Loucy (cell line): Measurements from ENCODE around the gene HS6ST1.
"Not testable (repeated sequence)": the region's sequence is repeated elsewhere in the genome, so short reads cannot be mapped to it uniquely, and the experiment has no call there.

Experiments used
- H2AFZ ChIP-seq: fragments of 200-600 bp; sonication (generic); 2 replicates; pipeline ENCODE4 v1.6.0; 2016; ENCODE audit warnings: antibody characterized with exemption, mild to moderate bottlenecking, low read length, moderate library complexity
- H3F3A ChIP-seq: fragments of 200-600 bp; 2 replicates; pipeline ENCODE4 v1.6.0; 2016; ENCODE audit warnings: antibody characterized with exemption, low read depth, mild to moderate bottlenecking
- H3K27me3 ChIP-seq: fragments of 200-600 bp; sonication (generic); 2 replicates; pipeline ENCODE4 v1.6.1; 2014; ENCODE audit warnings: low read length, mild to moderate bottlenecking; ENCODE audit not compliant: insufficient read depth, poor library complexity, severe bottlenecking
- H3K36me3 ChIP-seq: fragments of 200-600 bp; sonication (generic); 2 replicates; pipeline ENCODE4 v1.6.1; 2016; ENCODE audit warnings: low read length; ENCODE audit not compliant: insufficient read depth
- H3K4me1 ChIP-seq: fragments of 200-600 bp; sonication (generic); 2 replicates; pipeline ENCODE4 v1.5.1; 2014; ENCODE audit warnings: low read length, mild to moderate bottlenecking; ENCODE audit not compliant: insufficient read depth, poor library complexity, severe bottlenecking
- H3K4me2 ChIP-seq: fragments of 200-600 bp; sonication (generic); 2 replicates; pipeline ENCODE4 v1.6.0; 2014; ENCODE audit warnings: antibody characterized with exemption, low read length, low read depth, mild to moderate bottlenecking; ENCODE audit not compliant: poor library complexity, severe bottlenecking
- H3K4me3 ChIP-seq: fragments of 200-600 bp; sonication (generic); 2 replicates; pipeline ENCODE4 v1.5.1; 2014; ENCODE audit warnings: low read length, mild to moderate bottlenecking, mixed read lengths; ENCODE audit not compliant: poor library complexity, severe bottlenecking
- H3K79me2 ChIP-seq: fragments of 200-600 bp; sonication (generic); 2 replicates; pipeline ENCODE4 v1.6.1; 2014; ENCODE audit warnings: low read length; ENCODE audit not compliant: insufficient read depth
- H3K9ac ChIP-seq: fragments of 200-600 bp; sonication (generic); 2 replicates; pipeline ENCODE4 v1.6.0; 2014; ENCODE audit warnings: mild to moderate bottlenecking, low read depth, low read length, moderate library complexity; ENCODE audit not compliant: poor library complexity, severe bottlenecking
- H3K9me2 ChIP-seq: fragments of 200-600 bp; sonication (generic); replicated peaks from 2 replicates; pipeline ENCODE4 v1.6.1; 2016; ENCODE audit warnings: low read depth, low read length, mixed read lengths
- H3K9me3 ChIP-seq: fragments of 200-600 bp; sonication (generic); 2 replicates; pipeline ENCODE4 v1.6.1; 2014; ENCODE audit warnings: mild to moderate bottlenecking, antibody characterized with exemption, low read length, low read depth; ENCODE audit not compliant: insufficient read depth
- H4K20me1 ChIP-seq: fragments of 200-600 bp; sonication (generic); 2 replicates; pipeline ENCODE4 v1.6.0; 2014; ENCODE audit warnings: antibody characterized with exemption, low read length, mild to moderate bottlenecking; ENCODE audit not compliant: insufficient read depth, poor library complexity, severe bottlenecking
- EZH2phosphoT487 ChIP-seq: fragments of 200-600 bp; IDR thresholded peaks from 2 replicates; pipeline ENCODE4 v1.6.1; 2018; ENCODE audit warnings: antibody characterized with exemption, mild to moderate bottlenecking, moderate library complexity, borderline replicate concordance
- TF ChIP-seq, protein P1 (sequence below): fragments of 200-600 bp; sonication (generic); conservative IDR thresholded peaks from 2 replicates; pipeline ENCODE4 v1.5.1; 2014; ENCODE audit warnings: mild to moderate bottlenecking, antibody characterized with exemption, low read length

The HS6ST1 gene

DNA sequence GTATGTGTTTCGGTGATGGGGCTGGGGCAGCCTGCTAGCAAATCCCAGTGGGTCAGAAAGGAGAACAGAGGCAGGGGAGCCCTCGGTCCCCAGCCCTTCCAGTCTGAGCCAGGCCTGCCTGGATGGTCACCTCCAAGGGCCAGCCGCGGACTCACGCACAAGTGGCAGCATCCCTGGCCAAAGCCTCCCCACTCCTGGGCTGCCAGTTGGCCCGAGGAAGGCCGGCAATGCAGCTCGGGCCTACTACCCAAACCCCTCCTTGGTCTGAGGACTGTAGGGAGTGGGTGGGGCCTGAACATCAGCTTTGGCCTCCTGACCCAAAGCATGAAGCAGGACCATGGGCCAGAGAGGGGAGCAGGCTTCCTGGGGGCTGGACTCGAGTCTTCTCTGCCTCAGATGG lies 51.5 kb downstream of the HS6ST1 start:
- H3K4me2 ChIP-seq, H2AFZ ChIP-seq, H3K4me1 ChIP-seq, H3K9ac ChIP-seq, H3K27me3 ChIP-seq, H3K9me2 ChIP-seq, H3K4me3 ChIP-seq, H3F3A ChIP-seq, H3K9me3 ChIP-seq: not testable (repeated sequence)
- Histone ChIP-seq H3K36me3 (peaks cover 69% of the 10 kb centered on the region; the same call in 1 of the 2 replicates), H3K79me2 (peaks cover 35% of the 10 kb centered on the region), H4K20me1 (peaks cover 62% of the 10 kb centered on the region)

DNA sequence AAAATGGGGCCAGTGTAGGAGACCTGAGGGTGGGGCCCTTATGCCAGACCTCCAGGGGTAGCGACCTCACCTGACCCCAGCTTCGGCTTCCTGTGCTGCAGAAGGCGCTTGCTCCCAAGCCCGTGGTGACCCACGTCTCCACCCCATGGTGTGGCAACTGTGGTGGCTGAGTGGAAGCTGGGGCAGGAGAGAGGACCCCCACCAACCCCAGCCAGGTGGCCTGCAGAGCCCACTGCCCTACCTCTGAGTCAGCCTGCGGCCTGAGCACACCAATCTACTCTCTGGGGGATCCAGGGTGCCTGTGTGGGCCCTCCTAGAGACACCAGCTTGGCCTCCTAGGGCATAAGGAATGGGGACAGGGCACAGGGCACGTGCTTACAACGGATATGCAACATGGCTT lies 52.2 kb downstream of the HS6ST1 start:
- not testable (repeated sequence) for H3K27me3 ChIP-seq, H3K9me3 ChIP-seq, H3K4me1 ChIP-seq, H3K9ac ChIP-seq, H3K4me2 ChIP-seq, H3K9me2 ChIP-seq, H3K4me3 ChIP-seq, H2AFZ ChIP-seq, H3F3A ChIP-seq
- Histone ChIP-seq H3K36me3 (peaks cover 61% of the 10 kb centered on the region; the same call in 1 of the 2 replicates), H4K20me1 (peaks cover 55% of the 10 kb centered on the region), H3K79me2 (peaks cover 28% of the 10 kb centered on the region)

DNA sequence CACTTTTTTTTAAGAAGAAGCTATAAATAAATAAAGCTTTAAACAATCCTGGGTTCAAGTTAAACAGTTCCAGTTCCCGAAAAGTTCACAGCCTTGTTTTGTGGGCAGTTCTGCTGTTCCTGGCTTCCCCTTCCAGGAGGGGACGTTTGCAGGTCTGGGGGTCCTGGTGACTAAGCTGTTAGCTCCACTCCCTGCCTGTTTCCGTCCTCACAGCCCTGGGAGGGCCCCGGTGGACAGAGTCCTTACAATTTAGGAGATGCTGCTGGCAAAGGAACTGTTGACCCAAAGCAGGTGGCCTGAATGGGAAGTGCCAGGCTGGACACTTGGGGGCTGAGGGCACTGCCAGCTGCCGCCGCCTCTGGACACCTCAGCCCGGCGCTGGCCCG lies 53.1 kb downstream of the HS6ST1 start:
- Histone ChIP-seq H3K79me2 (peaks cover 19% of the 10 kb centered on the region), H3K36me3 (peaks cover 53% of the 10 kb centered on the region; the same call in 1 of the 2 replicates), H4K20me1 (peaks cover 46% of the 10 kb centered on the region)
- not testable (repeated sequence) for H3F3A ChIP-seq, H3K4me1 ChIP-seq, H3K4me2 ChIP-seq, H3K9me3 ChIP-seq, H3K27me3 ChIP-seq, H3K9me2 ChIP-seq, H2AFZ ChIP-seq, H3K4me3 ChIP-seq, H3K9ac ChIP-seq

DNA sequence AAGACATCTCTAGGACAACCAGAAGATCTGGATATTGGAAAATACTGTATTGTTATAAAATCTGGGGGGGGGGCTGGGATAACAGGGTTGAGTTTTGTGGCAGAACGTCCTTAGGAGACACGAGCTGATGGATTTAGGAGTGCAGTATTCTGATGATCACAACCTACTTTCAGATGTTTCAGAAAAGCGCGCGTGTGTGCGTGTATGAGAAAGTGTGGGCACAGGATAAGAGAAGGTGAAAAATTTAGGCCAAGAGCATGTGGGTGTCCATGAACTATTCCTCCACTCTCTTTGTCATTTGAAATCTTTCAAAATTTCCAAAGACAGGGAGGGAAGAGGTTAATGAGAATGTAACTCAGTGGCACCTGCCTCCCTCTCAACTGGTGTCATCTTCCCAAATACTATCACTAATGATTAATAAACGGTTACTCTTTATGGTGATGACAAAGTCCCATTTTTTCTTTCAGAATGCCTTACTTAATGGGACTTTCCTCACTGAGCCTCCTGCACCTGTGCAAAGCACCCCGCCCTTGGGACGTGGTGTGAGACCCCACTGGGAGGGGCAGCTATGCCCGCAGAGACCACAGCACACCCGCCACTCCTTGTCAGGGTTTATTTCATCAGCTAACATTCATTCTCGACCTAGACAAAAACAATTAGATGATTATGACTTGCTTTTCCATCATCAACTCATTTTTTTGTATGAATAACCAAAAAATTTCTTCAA lies 53.6 kb downstream of the HS6ST1 start:
- H3K27me3 ChIP-seq: no peaks in the 10 kb centered on the region
- TF ChIP-seq EZH2phosphoT487: no peak
- TF ChIP-seq, protein P1, sequence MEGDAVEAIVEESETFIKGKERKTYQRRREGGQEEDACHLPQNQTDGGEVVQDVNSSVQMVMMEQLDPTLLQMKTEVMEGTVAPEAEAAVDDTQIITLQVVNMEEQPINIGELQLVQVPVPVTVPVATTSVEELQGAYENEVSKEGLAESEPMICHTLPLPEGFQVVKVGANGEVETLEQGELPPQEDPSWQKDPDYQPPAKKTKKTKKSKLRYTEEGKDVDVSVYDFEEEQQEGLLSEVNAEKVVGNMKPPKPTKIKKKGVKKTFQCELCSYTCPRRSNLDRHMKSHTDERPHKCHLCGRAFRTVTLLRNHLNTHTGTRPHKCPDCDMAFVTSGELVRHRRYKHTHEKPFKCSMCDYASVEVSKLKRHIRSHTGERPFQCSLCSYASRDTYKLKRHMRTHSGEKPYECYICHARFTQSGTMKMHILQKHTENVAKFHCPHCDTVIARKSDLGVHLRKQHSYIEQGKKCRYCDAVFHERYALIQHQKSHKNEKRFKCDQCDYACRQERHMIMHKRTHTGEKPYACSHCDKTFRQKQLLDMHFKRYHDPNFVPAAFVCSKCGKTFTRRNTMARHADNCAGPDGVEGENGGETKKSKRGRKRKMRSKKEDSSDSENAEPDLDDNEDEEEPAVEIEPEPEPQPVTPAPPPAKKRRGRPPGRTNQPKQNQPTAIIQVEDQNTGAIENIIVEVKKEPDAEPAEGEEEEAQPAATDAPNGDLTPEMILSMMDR: no peak
- no peaks in the 10 kb centered on the region for H3K9me3 ChIP-seq
- no peaks in the 10 kb centered on the region for H3K9me2 ChIP-seq
- H3F3A ChIP-seq: peaks cover 4% of the 10 kb centered on the region; the same call in 1 of the 2 replicates
- H2AFZ ChIP-seq: no peak overlapping the region
- no peak overlapping the region for H3K4me3 ChIP-seq
- no peak overlapping the region for H3K4me2 ChIP-seq
- H4K20me1 ChIP-seq: peaks cover 41% of the 10 kb centered on the region
- H3K79me2 ChIP-seq: peaks cover 14% of the 10 kb centered on the region; the same call in 1 of the 2 replicates
- H3K9ac ChIP-seq: no peak overlapping the region
- peaks cover 47% of the 10 kb centered on the region; the same call in 1 of the 2 replicates for H3K36me3 ChIP-seq
- H3K4me1 ChIP-seq: no peaks in the 10 kb centered on the region
